ENCODE data around the gene CD22.

The CD22 gene

DNA sequence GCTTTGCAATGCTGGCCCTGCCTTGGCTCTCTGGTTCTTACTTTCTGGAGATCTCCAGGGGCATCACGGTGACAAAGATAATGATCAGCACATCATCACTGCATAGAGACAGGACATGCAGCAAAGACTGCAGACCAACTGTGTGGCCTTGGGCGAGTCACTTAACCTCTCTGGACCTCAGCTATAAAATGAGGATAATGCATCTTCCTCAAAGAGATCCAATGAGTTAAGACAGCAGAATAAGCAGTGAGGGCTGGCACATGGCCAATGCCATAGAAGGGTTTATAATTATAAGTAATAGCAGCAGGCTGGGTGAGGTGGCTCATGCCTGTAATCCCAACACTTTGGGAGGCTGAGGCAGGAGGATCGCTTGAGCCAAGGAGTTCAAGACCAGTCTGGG, 34.7 kb upstream of the CD22 start:
- DNase-seq = no peak
- no peaks in the 10 kb centered on the region for H3K9me3 ChIP-seq
- intact Hi-C loops (cut with DNase I; ENCODE audit: low total_unique reads) = no loop called here
- H3K27ac ChIP-seq = no peak overlapping the region
- H3K36me3 ChIP-seq = no peaks in the 10 kb centered on the region
- no peak overlapping the region for H3K4me3 ChIP-seq
- no peak for TF ChIP-seq CTCF (IDR thresholded peaks at IDR 0.05)
- H3K27me3 ChIP-seq = peaks cover 0 to 82% of the 10 kb centered on the region in 2 donors
- H3K4me1 ChIP-seq = no peaks in the 10 kb centered on the region

- H3K4me3 ChIP-seq = no peak overlapping the region
- no peaks in the 10 kb centered on the region for H3K4me1 ChIP-seq
- intact Hi-C loops (cut with DNase I; ENCODE audit: low total_unique reads) = no loop called here
- H3K27ac ChIP-seq = no peak overlapping the region
- no peaks in the 10 kb centered on the region for H3K9me3 ChIP-seq
- H3K36me3 ChIP-seq = no peaks in the 10 kb centered on the region
- no peak for DNase-seq
- TF ChIP-seq CTCF (IDR thresholded peaks at IDR 0.05) = no peak
- peaks cover 0 to 90% of the 10 kb centered on the region in 2 donors for H3K27me3 ChIP-seq
Measured at GRCh38 chr19:35294859-35295791, 33.9 kb upstream of the CD22 start.

- H3K4me1 ChIP-seq = no peaks in the 10 kb centered on the region
- TF ChIP-seq CTCF (IDR thresholded peaks at IDR 0.05) = no peak
- no peak for DNase-seq
- H3K4me3 ChIP-seq = no peak overlapping the region
- no peaks in the 10 kb centered on the region for H3K36me3 ChIP-seq
- no peak overlapping the region for H3K27ac ChIP-seq
- intact Hi-C loops (cut with DNase I; ENCODE audit: low total_unique reads) = no loop called here
- peaks cover 0 to 90% of the 10 kb centered on the region in 2 donors for H3K27me3 ChIP-seq
- no peaks in the 10 kb centered on the region for H3K9me3 ChIP-seq
Measured at GRCh38 chr19:35295792-35296462, 33.1 kb upstream of the CD22 start.

GRCh38 chr19:35296644-35297514, 32.1 kb upstream of the CD22 start:
- Histone ChIP-seq H3K4me3 (no peak overlapping the region), H3K9me3 (no peaks in the 10 kb centered on the region), H3K27ac (no peak overlapping the region), H3K27me3 (peaks cover 0 to 82% of the 10 kb centered on the region in 2 donors), H3K4me1 (no peaks in the 10 kb centered on the region), H3K36me3 (no peaks in the 10 kb centered on the region)
- DNase-seq = no peak
- intact Hi-C loops (cut with DNase I; ENCODE audit: low total_unique reads) = no loop called here
- no peak for TF ChIP-seq CTCF (IDR thresholded peaks at IDR 0.05)

DNA sequence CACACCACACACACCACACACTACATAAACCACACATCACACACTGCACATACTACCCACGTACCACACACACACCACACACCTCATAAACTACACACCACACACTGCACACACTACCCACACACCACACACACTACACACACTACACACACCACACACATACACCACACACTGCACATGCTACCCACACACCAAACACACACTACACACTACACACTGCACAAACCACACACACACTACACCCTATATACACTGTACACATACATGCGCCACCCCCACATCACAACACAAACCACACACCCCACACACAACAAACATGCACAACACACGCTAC, 31.5 kb upstream of the CD22 start:
- no peak overlapping the region for H3K4me3 ChIP-seq
- intact Hi-C loops (cut with DNase I; ENCODE audit: low total_unique reads) = no loop called here
- TF ChIP-seq CTCF (IDR thresholded peaks at IDR 0.05) = no peak
- peaks cover 0 to 78% of the 10 kb centered on the region in 2 donors for H3K27me3 ChIP-seq
- H3K9me3 ChIP-seq = no peaks in the 10 kb centered on the region
- H3K4me1 ChIP-seq = no peaks in the 10 kb centered on the region
- no peak overlapping the region for H3K27ac ChIP-seq
- no peak for DNase-seq
- no peaks in the 10 kb centered on the region for H3K36me3 ChIP-seq

Measured in tibial artery (tissue), 4 donors.